ENCODE data around the gene VWA5A.

GRCh38 chr11:124085583-124085982 is 29.7 kb upstream of the VWA5A start:
- TF ChIP-seq POLR2A (IDR thresholded peaks at IDR 0.05) (no peak), EP300 (IDR thresholded peaks at IDR 0.05) (no peak)
